NCI-H187 treated with DMSO at 0.1 percent for 48 hours (cell line): ENCODE measurements around the gene GUCA2A.

ENCODE experiments used
- DNase-seq: peaks from one replicate; lab custom pipeline; 2025; lab: John Stamatoyannopoulos, UW

GUCA2A gene

DNA sequence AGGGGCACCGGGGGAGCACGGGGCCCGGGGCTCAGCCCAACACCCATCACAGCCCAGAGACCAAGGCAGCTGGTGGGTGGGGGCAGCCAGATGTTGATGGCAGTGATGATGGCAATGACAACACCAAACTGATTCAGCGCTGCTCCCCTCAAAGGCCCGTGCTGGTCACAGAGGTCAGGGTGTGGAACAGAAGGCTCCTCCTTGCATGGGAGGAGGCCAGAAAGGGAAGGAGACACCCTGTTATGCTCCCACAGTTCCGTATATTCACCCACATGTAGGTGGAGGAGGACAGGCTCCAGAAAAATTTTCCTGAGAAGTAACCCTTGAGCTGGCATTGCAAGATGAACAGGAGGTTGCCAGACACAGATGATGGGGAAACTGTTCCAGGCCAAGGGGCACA, 10.9 kb downstream of the GUCA2A start:
- DNase-seq: no peak

- DNase-seq: no peak
Observed at GRCh38 chr1:42152907-42153600, 11.5 kb downstream of the GUCA2A start, which contains the start of gene GUCA2B. TSS of gene GUCA2B (plus strand) at chr1:42153410. CDS start at chr1:42153451, 41 bp downstream.

DNA sequence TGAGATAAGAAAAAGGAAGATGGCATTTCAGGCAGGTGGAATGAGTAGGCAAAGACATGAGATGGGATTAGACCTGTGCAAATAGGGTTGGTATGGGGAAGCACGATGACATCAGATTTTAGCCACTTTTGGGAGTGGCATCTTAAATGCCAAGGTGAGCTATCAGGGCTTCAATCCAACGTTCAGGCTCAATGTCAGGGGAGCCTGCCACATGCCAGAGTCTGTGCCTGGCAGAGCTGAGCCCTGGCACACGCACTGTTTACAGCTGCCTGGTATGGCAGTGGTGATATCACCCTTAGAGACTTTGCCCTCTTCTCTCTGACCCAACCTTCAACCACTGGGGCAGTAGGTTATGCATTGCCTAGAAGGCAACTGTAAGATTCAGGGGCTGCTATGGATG, 12.4 kb downstream of the GUCA2A start:
- no peak for DNase-seq

GRCh38 chr1:42150651-42151050, 13.9 kb downstream of the GUCA2A start:
- no peak for DNase-seq

GRCh38 chr1:42148166-42148565, 16.4 kb downstream of the GUCA2A start:
- no peak for DNase-seq

GRCh38 chr1:42146626-42147320, 17.8 kb downstream of the GUCA2A start:
- peak; percentile 27 for DNase-seq

DNA sequence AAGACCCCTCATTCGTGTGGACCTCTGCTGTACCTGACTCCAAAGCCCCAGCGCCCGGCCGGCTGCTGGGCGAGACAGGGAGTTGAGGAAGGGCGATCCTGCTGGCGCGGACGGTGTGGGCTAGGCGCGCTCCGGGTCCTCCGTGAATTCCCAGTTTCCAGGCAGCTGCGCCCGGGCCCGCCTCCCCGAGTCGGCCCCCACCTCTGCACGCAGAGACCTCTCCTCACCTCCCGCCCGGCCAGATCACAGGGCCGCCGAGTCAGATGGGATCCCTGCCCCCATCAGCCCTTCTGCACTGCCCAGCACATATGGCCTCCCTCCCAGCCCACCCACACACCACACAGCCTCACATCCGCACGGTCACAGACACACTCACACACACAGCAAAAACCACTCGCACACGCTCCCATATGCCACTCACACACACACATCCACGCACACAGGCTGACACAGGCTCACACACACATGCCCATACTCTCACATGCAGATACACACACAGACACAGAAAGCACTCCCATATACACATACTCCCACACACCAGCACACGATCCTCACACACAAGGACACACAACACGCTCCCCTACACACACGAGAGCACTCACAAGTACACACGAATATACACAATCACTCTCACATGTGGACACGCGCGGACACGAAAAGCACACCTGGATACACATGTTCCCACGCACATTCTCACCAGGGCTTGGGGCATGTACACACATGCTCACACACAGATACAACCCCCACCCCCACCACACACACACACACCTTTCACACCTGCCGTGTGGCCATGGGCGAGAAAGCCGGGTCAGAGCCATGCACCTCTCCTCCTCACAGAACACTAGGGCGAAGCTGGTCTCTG, 18.6 kb downstream of the GUCA2A start:
- no peak for DNase-seq

DNA sequence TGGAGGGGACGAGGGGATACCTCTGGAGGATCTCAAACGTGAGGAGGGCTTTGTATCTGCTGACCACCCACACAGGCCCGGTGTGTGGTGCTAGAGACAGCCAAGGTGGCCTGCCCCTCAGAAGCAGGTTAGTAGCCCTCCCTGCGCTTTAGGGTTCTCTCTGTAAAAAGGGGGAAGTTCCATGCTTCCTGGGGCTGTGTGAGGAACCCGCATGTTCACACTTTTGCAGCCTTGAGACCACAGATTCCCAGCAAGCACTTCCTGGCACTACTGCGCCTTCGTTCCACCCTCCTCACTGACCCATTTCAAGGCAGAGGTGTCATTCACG, 19.2 kb downstream of the GUCA2A start:
- DNase-seq: no peak

- DNase-seq: no peak
Observed at GRCh38 chr1:42144711-42145388, 19.7 kb downstream of the GUCA2A start.

- DNase-seq: no peak
Observed at GRCh38 chr1:42143896-42144710, 20.4 kb downstream of the GUCA2A start.

DNA sequence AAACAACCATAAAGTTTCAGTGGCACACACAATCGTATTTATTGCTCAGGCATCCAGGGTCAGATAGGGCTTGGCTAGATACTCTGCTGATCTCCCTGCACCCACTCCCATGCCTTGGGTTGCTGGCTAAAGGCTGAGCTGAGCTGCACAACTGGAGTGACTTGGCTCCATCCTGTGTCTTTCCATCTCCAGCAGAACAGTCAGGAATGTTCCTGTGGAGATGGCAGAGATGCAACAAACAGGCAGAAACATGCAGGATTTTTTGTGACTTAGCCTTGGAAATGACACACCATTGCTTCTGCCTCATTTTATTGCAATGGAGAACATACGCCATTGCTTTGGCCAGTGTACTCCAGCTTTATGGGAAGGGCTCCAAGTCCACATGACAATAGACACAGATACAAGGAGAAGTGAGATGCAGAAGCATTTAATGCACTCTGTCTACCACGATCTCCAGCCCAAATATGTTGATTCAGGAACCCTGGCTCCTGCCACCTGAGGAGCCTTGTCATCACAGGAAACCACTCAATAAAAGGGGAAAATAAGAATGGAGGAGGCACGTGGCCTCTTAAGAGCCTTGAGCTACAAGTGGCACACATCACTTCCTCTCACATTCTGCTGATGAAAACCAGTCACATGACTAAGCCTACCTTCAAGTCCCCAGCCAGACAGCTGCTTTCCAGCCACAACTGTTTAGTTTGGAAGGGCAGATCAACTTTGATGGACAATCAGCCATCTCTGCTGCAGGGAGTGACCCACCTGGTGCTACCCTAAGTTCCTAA, 21.5 kb downstream of the GUCA2A start:
- peak; percentile 87 for DNase-seq

- no peak for DNase-seq
Observed at GRCh38 chr1:42141978-42142377, 22.6 kb downstream of the GUCA2A start.

GRCh38 chr1:42140191-42140590, 24.4 kb downstream of the GUCA2A start:
- no peak for DNase-seq

GRCh38 chr1:42139444-42139843, 25.1 kb downstream of the GUCA2A start:
- no peak for DNase-seq

GRCh38 chr1:42138586-42138985, 26.0 kb downstream of the GUCA2A start:
- no peak for DNase-seq

- DNase-seq: no peak
Observed at GRCh38 chr1:42137766-42138165, 26.8 kb downstream of the GUCA2A start.

DNA sequence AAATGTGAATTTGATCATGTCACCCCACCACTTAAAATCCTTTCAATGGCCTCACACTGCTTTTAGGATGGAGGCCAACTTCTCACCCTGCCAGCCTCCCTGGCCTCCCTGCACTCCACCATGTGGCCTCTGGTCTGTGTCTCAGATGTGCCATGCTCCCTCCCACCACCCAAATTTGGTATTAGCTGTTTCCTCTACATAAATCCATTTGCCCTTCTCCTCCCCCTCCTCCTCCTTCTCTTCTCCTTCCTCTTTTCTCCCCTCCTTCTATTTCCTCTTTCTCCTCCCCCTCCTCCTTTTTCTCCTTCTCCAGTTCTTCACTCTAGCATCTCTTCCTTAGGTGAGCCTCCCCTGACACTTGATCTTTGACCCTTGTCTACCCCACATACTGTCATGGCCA, 28.1 kb downstream of the GUCA2A start:
- DNase-seq: no peak

- no peak for DNase-seq
Observed at GRCh38 chr1:42135426-42135825, 29.1 kb downstream of the GUCA2A start.

GRCh38 chr1:42133809-42134526, 30.6 kb downstream of the GUCA2A start:
- DNase-seq: no peak

DNA sequence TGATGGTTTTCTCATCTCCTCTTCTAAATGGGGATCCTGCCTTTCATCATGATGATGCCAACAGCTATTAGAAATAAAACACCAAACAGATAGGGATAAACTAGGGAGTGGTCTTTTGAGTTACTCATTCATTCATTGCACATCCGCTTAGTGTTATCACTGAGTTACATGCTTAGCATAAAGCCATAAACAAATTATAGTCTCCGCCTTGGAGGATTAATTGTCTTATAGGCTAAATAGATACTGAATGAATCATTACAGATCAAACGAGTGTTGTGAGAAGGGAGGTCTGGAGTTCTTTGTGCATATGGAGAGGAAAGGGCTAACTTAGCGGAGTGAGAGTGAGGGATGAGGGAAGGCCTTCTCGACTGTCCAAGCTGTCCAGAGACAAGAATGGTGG, 31.2 kb downstream of the GUCA2A start:
- DNase-seq: no peak
